IPS-18c (cell line): Measurements from ENCODE around the gene RBM48.
"Not testable (repeated sequence)": the region's sequence is repeated elsewhere in the genome, so short reads cannot be mapped to it uniquely, and the experiment has no call there.

Experiments used
- H3K4me3 ChIP-seq: 2 replicates; pipeline ENCODE4 v1.7.0; 2013; ENCODE audit warnings: low read depth, mild to moderate bottlenecking, low read length, moderate library complexity; ENCODE audit not compliant: insufficient read depth
- H3K9me3 ChIP-seq: one replicate; pipeline ENCODE4 v1.6.1; 2013; ENCODE audit warnings: mild to moderate bottlenecking, low read length, moderate library complexity; ENCODE audit not compliant: control insufficient read depth, insufficient read depth

The RBM48 gene

GRCh38 chr7:92528188-92528957, at the start of gene RBM48, which contains the start of gene PEX1:
Gene RBM48 (plus strand): TSS chr7:92528795. CDS start chr7:92528814, 19 bp downstream.
Gene PEX1 (minus strand): TSS chr7:92528520. CDS start chr7:92528435, 85 bp downstream.
- H3K4me3 ChIP-seq, result peak within 1 kb of the TSS; percentile 97
- no peaks in the 10 kb centered on the region for H3K9me3 ChIP-seq

- H3K4me3 ChIP-seq, H3K9me3 ChIP-seq: not testable (repeated sequence)
Measured at GRCh38 chr7:92479146-92479545, 49.4 kb upstream of the RBM48 start.

GRCh38 chr7:92483624-92484023, 45.0 kb upstream of the RBM48 start:
- not testable (repeated sequence) for H3K4me3 ChIP-seq, H3K9me3 ChIP-seq

GRCh38 chr7:92484226-92484625, 44.4 kb upstream of the RBM48 start:
- H3K4me3 ChIP-seq, H3K9me3 ChIP-seq: not testable (repeated sequence)

GRCh38 chr7:92485267-92485892, 43.2 kb upstream of the RBM48 start:
- Histone ChIP-seq H3K9me3 (no peaks in the 10 kb centered on the region), H3K4me3 (no peak overlapping the region)

- no peak overlapping the region for H3K4me3 ChIP-seq
- H3K9me3 ChIP-seq, result no peaks in the 10 kb centered on the region
Measured at GRCh38 chr7:92485974-92486373, 42.6 kb upstream of the RBM48 start.

GRCh38 chr7:92487804-92488203, 40.8 kb upstream of the RBM48 start:
- Histone ChIP-seq H3K9me3 (no peaks in the 10 kb centered on the region), H3K4me3 (no peak overlapping the region)

GRCh38 chr7:92489634-92490033, 39.0 kb upstream of the RBM48 start:
- Histone ChIP-seq H3K9me3 (no peaks in the 10 kb centered on the region), H3K4me3 (no peak overlapping the region)

GRCh38 chr7:92496876-92497275, 31.7 kb upstream of the RBM48 start:
- H3K4me3 ChIP-seq, result no peak overlapping the region
- no peaks in the 10 kb centered on the region for H3K9me3 ChIP-seq

GRCh38 chr7:92498557-92498956, 30.0 kb upstream of the RBM48 start:
- Histone ChIP-seq H3K4me3 (no peak overlapping the region), H3K9me3 (no peaks in the 10 kb centered on the region)

GRCh38 chr7:92503767-92504166, 24.8 kb upstream of the RBM48 start:
- H3K4me3 ChIP-seq, result no peak overlapping the region
- no peaks in the 10 kb centered on the region for H3K9me3 ChIP-seq

- H3K9me3 ChIP-seq, result no peaks in the 10 kb centered on the region
- H3K4me3 ChIP-seq, result no peak overlapping the region
Measured at GRCh38 chr7:92504563-92504962, 24.0 kb upstream of the RBM48 start.

GRCh38 chr7:92506363-92506762, 22.2 kb upstream of the RBM48 start:
- no peaks in the 10 kb centered on the region for H3K9me3 ChIP-seq
- no peak overlapping the region for H3K4me3 ChIP-seq

GRCh38 chr7:92508946-92509345, 19.6 kb upstream of the RBM48 start:
- Histone ChIP-seq H3K4me3 (no peak overlapping the region), H3K9me3 (no peaks in the 10 kb centered on the region)

- H3K9me3 ChIP-seq, result no peaks in the 10 kb centered on the region
- H3K4me3 ChIP-seq, result no peak overlapping the region
Measured at GRCh38 chr7:92513167-92513902, 15.3 kb upstream of the RBM48 start.

GRCh38 chr7:92517631-92518030, 11.0 kb upstream of the RBM48 start:
- H3K4me3 ChIP-seq, result no peak overlapping the region
- no peaks in the 10 kb centered on the region for H3K9me3 ChIP-seq

GRCh38 chr7:92520024-92520423, 8.6 kb upstream of the RBM48 start:
- H3K9me3 ChIP-seq, result no peaks in the 10 kb centered on the region

GRCh38 chr7:92523110-92523509, 5.5 kb upstream of the RBM48 start:
- no peaks in the 10 kb centered on the region for H3K9me3 ChIP-seq

More at GRCh38 chr7:92520024-92520423, 8.6 kb upstream of the RBM48 start:
- H3K4me3 ChIP-seq, result no peak overlapping the region

More at GRCh38 chr7:92523110-92523509, 5.5 kb upstream of the RBM48 start:
- H3K4me3 ChIP-seq, result no peak overlapping the region
